NAMALWA (cell line): ENCODE data around the gene SLC12A6.
"Not testable (repeated sequence)": the region's sequence is repeated elsewhere in the genome, so short reads cannot be mapped to it uniquely, and the experiment has no call there.

Source experiments
- DNase-seq: peaks from one replicate; pipeline ENCODE4 v3.0.0-alpha.2; 2015; ENCODE audit warnings: low spot score

Gene SLC12A6

DNA sequence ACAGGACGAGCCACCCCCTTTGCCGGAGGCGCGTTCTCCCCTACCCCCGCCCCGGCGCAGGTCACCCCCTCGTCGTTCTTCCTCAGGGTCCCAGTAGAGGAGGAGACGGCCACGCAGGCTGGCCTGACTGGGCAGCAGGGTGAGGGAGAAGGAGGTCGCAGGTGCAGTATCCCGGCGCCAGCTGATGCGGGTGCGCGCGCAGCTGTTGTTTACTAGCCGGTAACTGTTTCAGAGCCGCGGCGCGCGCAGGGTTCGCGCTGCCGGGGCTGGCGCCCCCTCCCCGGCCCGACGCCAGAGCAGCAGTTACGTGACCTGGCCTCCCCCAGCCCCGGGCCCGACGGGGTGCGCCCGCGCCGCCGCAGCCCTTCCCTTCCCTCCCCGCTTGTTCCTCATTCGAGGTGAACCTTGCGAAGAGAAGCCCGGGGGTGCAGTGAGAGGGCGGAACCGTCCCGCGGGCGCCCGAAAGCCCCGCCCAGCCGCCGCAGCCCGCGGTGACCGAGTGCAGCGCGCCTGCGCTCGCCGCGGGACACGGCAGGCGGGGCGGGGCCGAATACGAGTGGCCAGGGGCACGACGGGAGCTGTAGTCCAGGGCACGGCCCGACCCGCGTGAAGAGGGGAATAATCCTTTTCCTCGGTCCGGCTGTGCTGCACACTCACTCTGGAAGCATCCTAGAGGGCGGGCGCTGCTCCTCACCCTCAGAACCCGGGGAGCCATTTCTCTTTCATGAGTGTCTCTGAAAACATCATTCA lies at the start of gene SLC12A6:
Gene SLC12A6 (minus strand): TSS at position 225 of the 750 bp plus-strand sequence. CDS start 1,101 bp downstream, outside the sequence.
- peak; percentile 93 for DNase-seq

DNA sequence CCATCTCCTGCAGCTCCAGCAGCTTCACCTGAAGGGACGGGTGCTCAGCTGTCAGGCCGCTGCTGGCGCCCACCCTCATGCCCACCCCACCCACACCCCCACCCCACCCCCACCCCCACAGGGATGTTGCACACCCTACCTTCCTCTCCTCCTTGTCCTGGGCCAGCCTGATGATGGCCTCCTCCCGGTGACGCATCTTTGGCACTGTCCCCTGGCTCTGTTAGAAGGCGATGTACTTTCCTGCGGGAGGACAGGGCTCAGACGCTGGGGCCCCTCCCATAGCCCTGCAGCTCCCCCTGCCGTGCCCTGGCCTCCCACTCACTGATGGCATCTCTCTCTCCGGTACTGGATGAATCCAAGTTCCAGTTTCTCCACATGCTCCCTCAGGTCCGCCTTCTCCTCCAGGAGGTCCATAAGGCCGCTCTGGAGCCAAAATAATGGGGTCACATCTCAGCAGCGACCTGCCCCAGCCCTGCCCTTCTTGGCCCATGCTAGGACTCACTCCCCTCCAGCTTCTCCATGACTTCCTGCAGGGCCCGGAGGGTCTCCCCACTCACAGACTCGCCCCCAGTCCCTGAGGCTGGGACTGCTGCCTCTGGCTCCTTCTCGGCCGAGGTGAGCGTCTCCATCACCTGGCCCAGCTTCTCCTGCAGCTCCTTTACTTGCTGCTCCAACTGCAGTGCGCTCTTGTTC lies 44.4 kb upstream of the SLC12A6 start:
- not testable (repeated sequence) for DNase-seq

DNA sequence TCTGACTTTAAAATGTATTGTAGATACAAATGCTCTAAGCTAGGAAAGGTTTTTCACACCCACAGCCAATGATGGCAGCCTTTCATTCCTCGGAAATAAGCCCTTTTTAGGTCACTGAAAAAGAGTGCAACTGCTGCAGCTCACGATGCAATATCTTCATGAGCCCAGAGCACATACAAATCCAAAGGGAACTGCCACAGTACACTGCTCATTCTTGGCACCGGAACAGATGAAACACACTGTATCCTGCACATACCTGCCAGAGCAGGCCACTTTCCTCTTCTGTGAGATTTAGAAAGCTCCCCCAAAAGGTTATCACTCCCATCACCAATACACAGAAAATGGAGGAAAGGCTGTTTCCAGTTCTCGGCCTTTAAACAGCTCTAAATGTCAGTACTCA lies 42.9 kb upstream of the SLC12A6 start:
- not testable (repeated sequence) for DNase-seq

DNA sequence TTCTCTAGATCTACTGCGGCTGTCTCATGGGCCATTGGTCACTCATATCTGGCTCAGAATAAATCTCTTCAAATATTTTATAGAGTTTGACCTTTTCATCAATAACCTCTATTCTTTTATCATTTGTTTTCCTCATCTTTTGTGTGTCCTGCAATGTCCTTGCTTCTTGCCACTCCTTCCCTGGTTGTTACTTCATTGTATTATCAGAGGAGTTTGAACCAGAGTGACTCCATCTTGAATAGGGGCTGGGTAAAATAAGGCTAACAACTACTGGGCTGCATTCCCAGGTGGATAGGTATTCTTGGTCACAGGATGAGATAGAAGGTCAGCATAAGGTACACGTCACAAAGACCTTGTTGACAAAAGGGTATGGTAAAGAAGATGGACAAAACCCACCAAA lies 39.3 kb upstream of the SLC12A6 start:
- DNase-seq: no peak

DNA sequence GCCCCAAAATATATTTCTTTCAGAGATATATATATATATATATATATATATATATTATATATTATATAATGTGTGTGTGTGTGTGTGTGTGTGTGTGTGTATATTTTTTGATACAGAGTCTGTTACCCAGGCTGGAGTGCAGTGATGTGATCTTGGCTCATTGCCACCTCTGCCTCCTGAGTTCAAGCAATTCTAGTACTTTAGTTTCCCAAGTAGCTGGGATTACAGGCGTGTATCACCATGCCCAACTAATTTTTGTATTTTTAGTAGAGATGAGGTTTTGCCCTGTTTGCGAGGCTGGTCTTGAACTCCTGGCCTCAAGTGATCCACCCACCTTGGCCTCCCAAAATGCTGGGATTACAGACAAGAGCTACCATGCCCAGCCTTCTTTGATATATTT lies 38.0 kb upstream of the SLC12A6 start:
- DNase-seq: not testable (repeated sequence)

DNA sequence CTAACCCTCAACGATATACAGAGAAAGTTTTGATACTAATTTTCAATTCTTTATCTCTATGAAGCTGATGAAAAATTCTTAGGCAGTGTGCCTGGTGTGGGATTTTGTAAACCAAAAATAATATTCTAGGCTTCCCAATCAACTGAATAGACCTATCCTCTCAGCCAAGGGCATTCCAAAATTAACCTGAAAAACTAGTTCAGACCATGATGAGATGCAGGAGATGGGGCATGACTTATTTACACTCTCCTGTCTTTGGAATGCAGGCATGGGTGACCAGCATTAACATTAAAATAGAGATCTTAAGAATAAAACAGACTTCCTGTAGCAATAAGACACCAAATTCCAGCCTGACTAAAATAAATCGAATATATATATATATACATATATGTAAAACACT lies 37.2 kb upstream of the SLC12A6 start:
- DNase-seq: no peak

DNA sequence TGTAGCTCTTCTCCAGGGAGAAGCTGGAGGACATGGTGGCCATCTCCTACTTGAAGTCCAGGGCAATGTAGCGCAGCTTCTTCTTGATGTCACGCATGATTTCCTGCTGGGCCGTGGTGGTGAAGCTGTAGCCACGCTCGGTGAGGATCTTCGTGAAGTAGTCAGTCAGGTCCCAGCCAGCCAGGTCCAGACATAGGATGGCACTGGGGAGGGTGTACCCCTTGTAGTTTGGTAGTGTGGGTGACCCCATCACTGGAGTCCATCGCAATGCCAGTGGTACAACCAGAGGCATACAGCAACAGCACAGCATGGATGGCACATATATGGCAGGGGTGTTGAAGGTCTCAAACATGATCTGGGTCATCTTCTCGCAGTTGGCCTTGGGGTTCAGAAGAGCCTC lies 36.4 kb upstream of the SLC12A6 start:
- DNase-seq: no peak

DNA sequence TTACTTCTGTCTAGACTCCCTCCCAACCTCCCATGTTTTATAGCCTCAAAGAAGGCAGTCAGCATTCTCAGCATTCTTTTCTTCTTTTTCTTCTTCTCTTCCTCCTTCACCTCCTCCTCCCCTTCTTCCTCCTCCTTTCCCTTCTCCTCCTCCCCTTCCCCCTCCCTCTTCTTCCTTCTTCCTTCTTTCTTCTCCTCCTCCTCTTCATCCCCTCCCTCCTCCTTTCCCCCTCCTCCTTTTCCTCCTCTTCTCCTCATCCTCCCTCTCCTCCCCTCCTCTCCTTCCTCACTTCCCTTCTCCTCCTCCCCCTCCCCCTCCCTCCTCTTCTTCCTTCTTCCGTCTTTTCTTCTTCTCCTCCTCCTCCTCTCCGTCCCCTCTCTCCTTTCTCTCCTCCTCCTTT lies 33.1 kb upstream of the SLC12A6 start:
- DNase-seq: no peak

DNA sequence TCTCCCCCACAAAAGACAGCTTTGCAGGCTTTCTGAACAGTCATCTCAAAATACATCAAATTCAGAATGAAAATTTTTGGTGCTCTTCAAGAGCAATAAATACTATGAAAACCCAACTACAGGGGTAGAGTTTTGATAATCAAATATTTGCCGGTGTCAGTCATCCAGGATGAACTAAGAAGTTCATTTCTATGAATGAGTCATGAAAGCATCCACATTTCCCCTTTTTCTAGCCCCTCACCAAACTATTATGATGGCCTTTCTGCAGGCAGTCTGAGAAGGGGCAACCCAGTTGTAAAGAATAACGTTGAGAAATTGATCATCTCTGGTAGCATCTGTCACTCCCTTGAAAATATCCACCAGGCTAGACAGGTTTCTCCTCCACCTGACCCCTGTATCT lies 32.5 kb upstream of the SLC12A6 start:
- no peak for DNase-seq

DNA sequence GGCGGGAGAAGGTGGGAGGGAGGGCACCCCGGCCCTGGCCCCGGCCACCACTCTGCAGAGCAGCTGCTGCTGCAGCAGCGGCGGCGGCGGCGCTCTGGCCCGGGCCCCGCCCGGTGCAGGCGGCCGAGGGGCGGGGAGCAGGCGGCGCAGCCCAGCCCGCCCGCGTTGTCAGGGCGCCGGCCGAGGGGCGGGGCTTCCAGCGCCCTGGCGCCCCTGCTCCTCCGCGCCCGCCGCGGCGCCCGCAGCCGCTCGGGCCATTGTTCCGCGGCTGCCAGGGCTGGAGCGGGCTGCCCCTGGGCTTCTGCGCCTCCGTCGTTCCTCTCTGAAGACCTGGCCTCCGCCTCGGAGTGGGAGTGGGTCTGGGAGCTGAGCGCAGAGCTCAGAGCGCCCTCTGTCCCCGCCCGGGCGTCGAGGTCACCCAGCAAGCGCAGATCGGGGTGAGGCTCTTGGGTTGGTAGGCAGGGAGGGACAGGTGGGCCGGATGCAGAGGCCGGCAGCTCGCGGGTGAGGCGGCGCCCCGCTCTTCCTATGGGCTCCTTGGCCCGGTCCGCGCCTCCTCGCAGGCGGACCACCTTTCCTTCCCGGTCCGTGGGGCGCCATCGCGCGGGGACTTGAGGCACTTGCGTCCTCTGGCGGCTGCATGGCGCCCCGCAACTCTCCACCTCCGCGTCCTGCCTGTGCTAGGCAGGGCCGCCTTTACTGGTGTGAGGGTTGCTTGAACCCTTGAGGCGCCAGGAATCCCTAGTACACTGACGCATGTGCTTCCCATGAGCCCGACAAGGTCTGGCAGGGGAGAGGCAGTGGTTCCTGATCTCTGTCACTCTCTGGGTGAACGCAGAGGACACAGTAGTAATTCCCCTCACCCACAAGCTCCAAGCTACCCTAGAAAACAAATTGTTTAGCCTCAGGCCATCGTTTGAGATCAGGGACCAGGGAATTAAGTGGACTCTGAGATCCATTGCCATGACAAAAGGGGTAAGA lies 29.8 kb upstream of the SLC12A6 start, which contains the start of gene LPCAT4:
Gene LPCAT4 (minus strand): TSS at position 96 of the 981 bp plus-strand sequence. CDS start 96 bp downstream, outside the sequence.
- DNase-seq: peak; percentile 93

DNA sequence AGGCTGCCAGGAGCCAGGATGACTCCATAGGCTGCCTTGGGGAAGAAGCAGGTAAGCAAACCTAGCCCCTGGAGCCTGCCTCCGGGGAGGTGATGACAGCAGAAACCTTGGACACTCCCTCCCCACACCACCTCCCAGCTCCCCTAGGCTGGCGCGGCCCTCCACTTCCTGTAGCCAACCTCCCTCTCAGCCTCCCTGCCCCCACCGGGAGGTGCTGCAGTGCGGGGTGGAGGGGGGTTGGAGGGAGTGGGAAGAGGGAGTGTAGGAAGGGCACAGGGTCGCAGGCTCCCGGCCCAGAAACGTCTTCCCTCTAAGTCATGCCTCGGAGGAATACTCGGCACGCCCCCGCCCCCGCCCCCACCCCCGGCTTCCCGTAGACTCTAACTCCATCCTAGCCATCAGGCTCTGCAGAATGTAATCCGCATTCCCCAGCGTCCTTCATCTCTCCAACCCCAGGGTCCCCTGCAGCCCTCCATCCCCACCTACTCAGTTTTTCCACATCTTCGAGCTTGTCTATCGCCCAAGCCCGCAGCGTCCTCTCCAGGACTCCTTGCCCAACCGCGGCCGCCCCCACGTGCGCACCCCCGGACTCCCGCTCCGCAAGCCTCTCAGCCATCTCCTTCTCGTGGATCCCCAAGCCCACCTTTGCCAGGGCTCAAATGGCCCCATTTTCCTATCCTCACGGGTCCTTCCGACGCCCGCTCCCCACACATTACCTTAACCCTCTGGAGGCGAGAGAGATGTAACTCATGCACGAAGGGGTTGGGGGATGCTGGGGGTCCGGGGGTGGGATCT lies 28.9 kb upstream of the SLC12A6 start:
- DNase-seq: peak; percentile 43

DNA sequence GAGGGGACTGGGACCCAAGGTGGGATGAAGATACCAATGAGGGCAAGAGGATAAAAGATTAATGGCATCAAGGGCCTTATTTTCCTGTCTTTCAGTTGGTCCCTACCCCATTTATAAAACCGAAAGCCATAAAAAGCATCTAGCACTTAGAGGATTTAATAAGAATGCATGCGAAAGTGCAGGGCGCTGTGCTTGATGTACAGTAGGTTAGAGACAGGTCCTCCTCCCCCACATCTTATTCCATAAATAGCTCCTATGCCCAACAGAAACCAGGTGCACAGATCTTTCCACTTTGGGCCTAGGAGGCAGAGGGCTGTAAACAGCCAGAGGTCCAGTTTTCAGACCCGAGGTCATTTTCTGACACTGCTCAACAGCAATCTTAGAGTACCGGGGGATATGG lies 28.3 kb upstream of the SLC12A6 start:
- DNase-seq: no peak

DNA sequence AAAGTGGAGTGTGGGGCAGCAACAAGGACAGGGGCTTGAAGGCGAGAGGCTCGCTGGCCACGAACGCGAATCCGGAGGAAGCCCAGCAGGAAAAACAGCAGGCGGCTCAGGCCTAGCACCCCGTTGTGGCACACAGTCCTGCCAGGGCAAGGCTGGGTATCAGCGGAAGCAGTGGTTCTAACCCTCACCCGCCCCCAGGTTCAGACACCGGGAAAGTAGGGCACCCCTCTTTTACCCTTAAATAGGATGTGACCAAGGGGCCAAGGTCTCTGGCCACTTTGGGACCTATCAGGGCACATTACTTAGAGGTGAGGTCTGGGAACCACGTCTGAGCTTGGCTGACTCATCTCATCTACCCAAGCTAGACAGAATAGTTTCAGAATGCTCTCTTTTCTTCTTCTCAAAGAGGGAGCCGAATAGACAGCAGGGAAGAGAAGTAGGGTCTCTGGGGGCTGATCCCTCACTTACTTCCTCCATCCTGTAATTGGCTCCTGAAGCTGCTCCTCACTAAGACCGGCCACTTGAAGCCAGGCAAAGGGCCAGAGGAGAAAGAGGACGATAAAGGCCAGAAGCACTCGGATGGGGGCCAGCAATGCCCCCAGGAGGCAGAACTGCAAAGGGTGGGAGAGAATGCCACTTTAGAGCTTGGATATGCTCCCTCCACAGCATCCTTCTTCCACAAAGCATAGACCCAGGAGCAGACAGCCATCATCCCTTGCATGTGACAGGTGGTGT lies 27.7 kb upstream of the SLC12A6 start:
- DNase-seq: no peak

DNA sequence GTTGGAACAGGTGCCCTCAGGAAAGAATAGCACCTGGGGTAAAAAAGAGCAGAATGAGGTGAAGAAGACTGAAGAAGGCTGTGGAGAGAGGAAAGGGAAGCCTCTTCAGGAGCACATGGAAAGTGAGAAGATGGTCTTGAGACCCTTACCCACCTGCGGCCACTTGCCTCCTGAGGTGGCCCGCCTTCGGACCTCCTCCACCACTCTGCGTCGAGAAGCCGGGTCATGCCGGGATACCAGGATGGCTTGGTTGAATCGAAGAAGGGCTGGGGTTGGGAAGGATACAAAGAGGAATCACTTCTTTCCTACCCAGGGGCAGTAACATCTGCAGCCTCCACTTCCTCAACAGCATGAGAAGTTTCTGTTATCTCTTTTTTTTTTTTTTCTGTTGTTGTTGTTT lies 26.5 kb upstream of the SLC12A6 start:
- DNase-seq: no peak

DNA sequence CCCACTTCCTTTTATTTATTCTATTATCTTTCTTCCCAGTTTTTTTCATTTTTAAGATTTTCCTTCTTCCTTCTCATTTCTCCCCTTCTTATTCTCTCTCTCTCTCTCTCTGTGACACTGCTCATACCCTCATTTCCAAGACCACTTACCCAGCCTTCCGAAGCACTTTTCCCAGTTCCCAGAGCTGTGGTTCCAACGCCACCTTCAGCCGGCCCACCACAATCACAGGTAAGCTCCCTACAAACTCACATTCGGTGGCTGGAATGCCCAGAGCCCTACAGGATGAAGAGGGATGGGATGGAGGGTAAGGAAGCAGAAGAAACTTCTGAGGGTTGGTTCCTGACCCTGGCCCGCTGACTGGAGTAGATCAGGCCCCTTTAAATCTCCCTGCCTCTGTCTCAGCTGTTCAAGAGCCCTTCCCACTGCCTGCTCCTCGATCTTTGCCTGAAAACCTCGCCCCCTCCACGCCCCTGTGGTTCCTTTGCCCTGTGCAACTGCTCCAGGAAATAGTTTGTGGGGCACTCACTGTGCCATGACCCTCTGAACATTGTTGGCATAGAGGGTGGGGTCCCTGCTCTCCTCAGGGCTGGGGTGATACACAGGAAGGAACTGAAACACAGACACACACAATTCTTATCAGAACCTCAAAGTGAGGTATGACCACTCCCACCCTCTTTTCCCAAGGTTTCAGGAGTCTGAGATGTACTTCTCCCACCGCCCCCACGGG lies 24.6 kb upstream of the SLC12A6 start:
- DNase-seq: no peak

DNA sequence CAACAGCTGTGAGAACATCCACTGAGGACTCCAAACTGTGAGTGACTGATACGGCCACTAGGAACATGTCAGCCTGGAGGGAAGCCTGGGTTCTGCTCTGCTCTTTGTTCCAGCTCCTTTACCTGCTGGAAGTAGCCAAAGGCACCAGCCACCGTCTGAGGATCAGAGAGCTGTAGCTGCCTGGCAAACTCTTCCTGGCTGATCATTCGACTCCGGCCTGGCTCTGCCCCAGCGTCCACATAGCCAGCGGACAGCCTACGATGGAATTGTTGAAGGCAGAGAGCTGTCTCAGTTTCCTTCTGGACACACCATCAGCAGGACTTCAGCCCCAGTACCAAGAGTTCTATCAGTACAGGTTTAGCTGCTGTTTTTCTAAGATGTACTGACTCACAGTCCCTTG lies 23.7 kb upstream of the SLC12A6 start:
- DNase-seq: no peak

DNA sequence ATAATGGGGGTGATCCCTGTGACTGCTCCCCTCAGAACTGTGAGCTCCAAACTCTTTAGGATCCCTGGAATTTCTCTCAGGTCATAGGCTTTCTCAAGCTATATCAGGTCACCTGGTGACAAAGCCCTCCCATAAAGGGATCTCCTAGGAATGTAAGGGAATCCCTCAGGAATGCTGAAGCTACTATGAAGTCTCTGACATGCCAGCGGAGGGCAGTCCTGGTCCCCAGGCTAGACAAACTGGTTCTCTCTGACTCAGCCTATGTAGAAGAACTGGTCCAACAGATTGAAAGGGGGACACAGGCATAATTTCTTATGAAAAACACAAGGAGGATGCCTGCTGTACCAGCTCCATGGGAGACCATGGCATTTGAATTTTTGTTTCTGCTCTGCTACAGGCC lies 22.7 kb upstream of the SLC12A6 start:
- no peak for DNase-seq

DNA sequence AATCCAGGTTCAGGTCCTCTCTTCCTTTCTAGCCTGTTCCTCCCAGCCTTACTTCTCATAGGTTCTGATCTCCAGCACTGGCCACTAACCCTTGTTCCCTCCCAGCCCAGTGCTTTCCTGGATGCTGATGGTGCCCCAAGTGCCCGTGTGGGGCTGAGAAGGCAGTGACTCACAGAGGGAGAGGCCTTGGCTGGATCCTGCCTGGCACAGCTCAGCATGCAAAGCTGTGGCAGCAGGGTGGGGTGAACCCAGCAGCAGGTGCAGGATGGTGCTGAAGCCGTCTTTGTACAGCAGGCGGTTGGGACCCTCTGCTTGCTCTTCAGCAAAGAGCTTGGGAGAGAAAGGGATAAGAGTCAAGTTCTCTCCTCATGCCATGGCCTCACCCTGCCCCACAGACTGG lies 21.8 kb upstream of the SLC12A6 start:
- no peak for DNase-seq

DNA sequence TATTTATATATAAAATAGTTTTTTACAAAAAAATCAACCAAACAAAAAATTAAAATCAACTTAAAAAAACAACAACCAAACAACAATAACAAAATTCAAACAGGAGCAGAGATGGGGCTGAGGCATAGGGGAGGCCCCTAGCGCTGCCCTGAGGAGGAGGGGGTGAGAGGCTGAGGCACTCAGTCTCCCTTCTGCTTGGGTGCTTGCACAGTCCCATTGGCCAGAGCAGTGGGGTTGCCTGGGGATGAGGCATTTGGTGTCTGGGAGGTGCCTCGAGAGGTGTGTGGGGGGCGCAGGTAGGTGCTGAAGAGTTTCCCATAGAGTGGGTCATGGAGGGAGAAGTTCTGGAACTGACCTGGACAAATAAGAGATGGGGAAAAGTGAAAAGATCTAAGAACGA lies 21.4 kb upstream of the SLC12A6 start:
- DNase-seq: no peak

DNA sequence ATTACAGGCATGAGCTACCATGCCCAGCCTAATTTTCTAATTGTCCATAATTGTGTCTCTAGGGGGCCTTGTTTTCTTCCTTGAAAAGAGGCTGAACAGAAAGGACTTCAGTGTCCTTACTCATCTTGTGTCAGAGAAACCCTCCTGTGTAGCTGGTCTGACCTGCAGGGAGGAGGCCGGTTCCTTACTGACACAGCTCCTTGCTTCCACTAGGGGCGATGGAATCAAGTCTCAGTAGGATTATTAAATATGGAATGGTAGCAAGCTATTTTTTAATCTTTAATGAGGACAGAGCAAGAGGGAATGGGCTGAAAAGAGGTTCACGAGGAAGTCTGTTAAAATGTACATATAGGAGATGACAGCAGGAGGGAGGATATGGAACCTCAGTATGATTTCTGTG lies 20.8 kb upstream of the SLC12A6 start:
- no peak for DNase-seq
